HepG2 (cell line): Measurements from ENCODE around the gene CCDC74B. TPM values are rescaled to one million over a fixed set of nuclear protein-coding genes. Genes with fewer than 3 reads are reported as not detected.

Experiments used
- ATAC-seq: fragments of 200-7000 bp; cut with Tn5 transposase; 3 replicates; pipeline ENCODE4 v1.9.1; 2020; ENCODE audit warnings: mild to moderate bottlenecking, moderate library complexity
- BruUV-seq: library from RNA; stranded (reverse); fragments of 400-500 nt; replicated peaks from 2 replicates; lab custom pipeline; 2021; lab: Mats Ljungman, UMichigan
- CTCF ChIA-PET: fragments of 300-600 bp; formaldehyde crosslinking; extraction: SDS; loops from one replicate; lab custom pipeline; 2021; ENCODE audit warnings: low total read pairs, inconsistent platforms, low intra/inter-chr PET ratio; lab: Yijun Ruan, JAX
- POLR2A ChIA-PET: fragments of 350-600 bp; sonication (Branson Sonifier 250); formaldehyde crosslinking; loops from one replicate; lab custom pipeline; 2020; ENCODE audit warnings: antibody characterized with exemption, inconsistent platforms; lab: Yijun Ruan, JAX
- DNase-seq: peaks from one replicate; pipeline ENCODE4 v3.0.0-alpha.2; 2015; ENCODE audit warnings: low spot score
- FAIRE-seq: peaks from 3 replicates; lab custom pipeline; 2011; peaks lifted over from hg19 to GRCh38; lab: Jason Lieb, UNC
- H2AFZ ChIP-seq: one replicate; pipeline ENCODE4 v1.6.1; 2011; ENCODE audit warnings: low read length, inconsistent platforms
- H3K27ac ChIP-seq: fragments of 300-600 bp; 3 replicates; pipeline ENCODE4 v1.8.0; 2011; ENCODE audit warnings: mixed run types, mild to moderate bottlenecking, mixed read lengths, low read length, inconsistent platforms; ENCODE audit not compliant: insufficient read depth; ENCODE audit errors: extremely low read length
- H3K27me3 ChIP-seq, 2 experiments: fragments of 200-600 bp in 1 of 2; 2 replicates in 1 of 2; 3 replicates in 1 of 2; pipeline versions ENCODE4 v1.6.0 to v1.8.0; 2011; ENCODE audit warnings: low read length in 2 of 2, mild to moderate bottlenecking in 2 of 2, moderate library complexity in 2 of 2, inconsistent platforms in 1 of 2; ENCODE audit not compliant: insufficient read depth in 2 of 2, control insufficient read depth in 1 of 2
- H3K36me3 ChIP-seq, 2 experiments: fragments of 200-600 bp in 1 of 2; replicated peaks in 1 of 2; 2 replicates in 1 of 2; 3 replicates in 1 of 2; pipeline versions ENCODE4 v1.5.1 to v1.8.0; 2011; ENCODE audit warnings: low read length in 2 of 2, inconsistent platforms in 1 of 2; ENCODE audit not compliant: insufficient read depth in 2 of 2, control insufficient read depth in 1 of 2
- H3K4me1 ChIP-seq: 2 replicates; pipeline ENCODE4 v1.5.1; 2012; ENCODE audit warnings: low read length, inconsistent platforms; ENCODE audit not compliant: insufficient read depth
- H3K4me2 ChIP-seq: 2 replicates; pipeline ENCODE4 v1.6.0; 2011; ENCODE audit warnings: low read depth, low read length, inconsistent platforms
- H3K4me3 ChIP-seq, 3 experiments: fragments of 200-600 bp in 1 of 3; sonication (generic), shearing (Covaris generic) in 1 of 3; replicated peaks in 1 of 3; 2 replicates each; pipeline ENCODE4 v1.5.1; 2011 to 2016; ENCODE audit warnings: low read length in 3 of 3, inconsistent platforms in 2 of 3, low read depth in 2 of 3, mild to moderate bottlenecking in 2 of 3, control low read depth in 1 of 3, mixed read lengths in 1 of 3; ENCODE audit not compliant: insufficient read depth in 1 of 3
- H3K79me2 ChIP-seq: one replicate; pipeline ENCODE4 v1.6.1; 2011; ENCODE audit warnings: low read length, inconsistent platforms; ENCODE audit not compliant: insufficient read depth
- H3K9ac ChIP-seq: 2 replicates; pipeline ENCODE4 v1.6.0; 2011; ENCODE audit warnings: mild to moderate bottlenecking, low read depth, low read length, inconsistent platforms; ENCODE audit not compliant: insufficient read depth
- H3K9me3 ChIP-seq: 2 replicates; pipeline ENCODE4 v1.5.1; 2012; ENCODE audit warnings: mild to moderate bottlenecking, low read length
- H4K20me1 ChIP-seq: 2 replicates; pipeline ENCODE4 v1.6.0; 2011; ENCODE audit warnings: inconsistent platforms, mild to moderate bottlenecking, low read length, moderate library complexity; ENCODE audit not compliant: insufficient read depth
- BRCA1 ChIP-seq: sonication (generic); formaldehyde crosslinking; IDR thresholded peaks from 2 replicates; pipeline ENCODE4 v1.4.0; 2020; ENCODE audit warnings: missing genetic modification reagents
- CHD2 ChIP-seq: IDR thresholded peaks from 2 replicates; pipeline ENCODE4 v1.6.1; 2011; ENCODE audit warnings: low read depth, low read length, improper control_type of control experiment
- FOXA1 ChIP-seq, 2 experiments: fragments of 450-650 bp in 1 of 2; sonication (generic) in 1 of 2; formaldehyde crosslinking in 1 of 2; IDR thresholded peaks; 2 replicates each; pipeline versions ENCODE4 v1.4.0 to v1.6.1; 2016 to 2020; ENCODE audit warnings: missing genetic modification reagents in 1 of 2
- GPN1 ChIP-seq: sonication (generic); formaldehyde crosslinking; IDR thresholded peaks from 2 replicates; pipeline ENCODE4 v1.5.1; 2020; ENCODE audit warnings: missing genetic modification reagents, borderline replicate concordance
- HNF4G ChIP-seq, 2 experiments: sonication (generic) in 1 of 2; formaldehyde crosslinking in 1 of 2; IDR thresholded peaks; 2 replicates each; pipeline versions ENCODE4 v1.4.0 to v1.6.1; 2011 to 2020; ENCODE audit warnings: borderline replicate concordance in 2 of 2, low read depth in 2 of 2, mild to moderate bottlenecking in 2 of 2, low read length in 1 of 2, missing genetic modification reagents in 1 of 2, moderate library complexity in 1 of 2
- JUNB ChIP-seq: sonication (generic); formaldehyde crosslinking; IDR thresholded peaks from 2 replicates; pipeline ENCODE4 v1.8.0; 2022; ENCODE audit warnings: missing genetic modification reagents, mild to moderate bottlenecking, borderline replicate concordance
- KDM2A ChIP-seq: sonication (generic); formaldehyde crosslinking; IDR thresholded peaks from 2 replicates; pipeline ENCODE4 v1.4.0; 2020; ENCODE audit warnings: low read depth, missing genetic modification reagents, borderline replicate concordance
- MAFG ChIP-seq: sonication (generic); formaldehyde crosslinking; IDR thresholded peaks from 2 replicates; pipeline ENCODE4 v1.5.1; 2020; ENCODE audit warnings: mild to moderate bottlenecking, missing genetic modification reagents
- NCOA1 ChIP-seq: sonication (generic); formaldehyde crosslinking; IDR thresholded peaks from 2 replicates; pipeline ENCODE4 v1.9.0; 2021; ENCODE audit warnings: missing genetic modification reagents
- NPAS2 ChIP-seq: sonication (generic); formaldehyde crosslinking; IDR thresholded peaks from 2 replicates; pipeline ENCODE4 v1.8.0; 2022; ENCODE audit warnings: mild to moderate bottlenecking, missing genetic modification reagents, borderline replicate concordance
- PHF8 ChIP-seq: sonication (generic); formaldehyde crosslinking; IDR thresholded peaks from 2 replicates; pipeline ENCODE4 v1.5.0; 2020; ENCODE audit warnings: missing genetic modification reagents
- RNF2 ChIP-seq: fragments of 450-650 bp; conservative IDR thresholded peaks from 2 replicates; pipeline ENCODE4 v1.6.1; 2016; ENCODE audit warnings: low read depth
- ZFY ChIP-seq: sonication (generic); formaldehyde crosslinking; IDR thresholded peaks from 2 replicates; pipeline ENCODE4 v1.4.0; 2020; ENCODE audit warnings: missing genetic modification reagents
- ZHX1 ChIP-seq: sonication (generic); formaldehyde crosslinking; IDR thresholded peaks from 2 replicates; pipeline ENCODE4 v1.8.1; 2022; ENCODE audit warnings: low read depth, mild to moderate bottlenecking, missing genetic modification reagents
- ZKSCAN5 ChIP-seq: sonication (generic); formaldehyde crosslinking; IDR thresholded peaks from 2 replicates; pipeline ENCODE4 v1.5.1; 2020; ENCODE audit warnings: mild to moderate bottlenecking, missing genetic modification reagents
- ZNF205 ChIP-seq: IDR thresholded peaks from 2 replicates; pipeline ENCODE4 v1.6.1; 2018; ENCODE audit warnings: missing biosample characterization, missing genetic modification reagents
- ZNF546 ChIP-seq: sonication (generic); formaldehyde crosslinking; conservative IDR thresholded peaks from 2 replicates; pipeline ENCODE4 v1.8.1; 2023; ENCODE audit warnings: mild to moderate bottlenecking, missing genetic modification reagents
- ZNF550 ChIP-seq: sonication (generic); formaldehyde crosslinking; IDR thresholded peaks from 2 replicates; pipeline ENCODE4 v1.4.0; 2020; ENCODE audit warnings: mild to moderate bottlenecking, missing genetic modification reagents, borderline replicate concordance
- ZNF563 ChIP-seq: sonication (generic); formaldehyde crosslinking; IDR thresholded peaks from 2 replicates; pipeline ENCODE4 v1.8.0; 2022; ENCODE audit warnings: mild to moderate bottlenecking, moderate library complexity, missing genetic modification reagents
- ZNF589 ChIP-seq: sonication (generic); formaldehyde crosslinking; conservative IDR thresholded peaks from 2 replicates; pipeline ENCODE4 v1.8.0; 2022; ENCODE audit warnings: mild to moderate bottlenecking, moderate library complexity, missing genetic modification reagents
- ZNF775 ChIP-seq: sonication (generic); formaldehyde crosslinking; IDR thresholded peaks from 2 replicates; pipeline ENCODE4 v1.4.0; 2020; ENCODE audit warnings: missing genetic modification reagents, mild to moderate bottlenecking, moderate library complexity, borderline replicate concordance
- WGBS: methylation state at CpG from one replicate; pipeline ENCODE4 v1.1.6; 2017; ENCODE audit warnings: low lambda C conversion rate; 5-methylcytosine and 5-hydroxymethylcytosine counted together
- in situ Hi-C: cut with HindIII; loops from 2 replicates; pipeline ENCODE4 v1.10.0; 2017; ENCODE audit warnings: low pct_unique_long_range_greater_than_20kb; ENCODE audit not compliant: extremely low pct_ligation_motif_present
- intact Hi-C: fragments of 100-400 bp; cut with micrococcal nuclease; formaldehyde crosslinking; loops from one replicate; pipeline ENCODE4 v1.10.0; 2022; ENCODE audit not compliant: unreplicated experiment
- polyA plus RNA-seq, 8 experiments: library from polyadenylated mRNA; depleted of rRNA in 3 of 8; stranded (reverse) in 7 of 8; unstranded in 1 of 8; fragments of >200 nt; fragmentation: Illumina TruSeq in 4 of 8; extraction: Trizol in 4 of 8; gene quantifications; 2 replicates each; pipeline versions ENCODE4 v1.2.1 to v1.2.3, GENCODE V29; 2011 to 2016; ENCODE audit warnings: low read depth in 4 of 8, missing spikeins in 1 of 8, mixed read lengths in 1 of 8; ENCODE audit not compliant: insufficient read depth in 1 of 8
- total RNA-seq, 5 experiments: library from RNA; depleted of rRNA; stranded (reverse); fragments of >200 nt; fragmentation: Illumina TruSeq; extraction: Trizol; gene quantifications; 2 replicates each; pipeline ENCODE4 v1.2.3, GENCODE V29; 2016; ENCODE audit warnings: low read depth in 1 of 5

Gene CCDC74B
- total and polyA plus RNA-seq, 2 of the 13 experiments (the other 11 are each of a cell fraction or from before 2014, with no cell fraction given): 0.07 to 0.11 TPM

GRCh38 chr2:130183512-130184373 is 38.8 kb upstream of the CCDC74B start:
- CTCF ChIA-PET: no interaction called here
- BruUV-seq: TSS peak; percentile 52
- POLR2A ChIA-PET: interaction anchor here (1.6 kb wide), 1 partner anchor 159 kb away, joined by 7 read pairs; the partner anchor contains the start of gene IMP4
- TF ChIP-seq CHD2 (no peak), ZNF775 (no peak), JUNB (CRISPR knock-in tag) (no peak), NCOA1 (CRISPR knock-in tag) (no peak), HNF4G (IDR thresholded peaks at IDR 0.05; ENCODE audit: borderline replicate concordance, low read depth, low read length) (no peak), HNF4G (CRISPR knock-in tag; IDR thresholded peaks at IDR 0.05; ENCODE audit: borderline replicate concordance, low read depth) (no peak), ZNF550 (CRISPR knock-in tag) (no peak), ZHX1 (CRISPR knock-in tag) (no peak), GPN1 (CRISPR knock-in tag) (no peak), ZNF589 (CRISPR knock-in tag) (no peak), KDM2A (CRISPR knock-in tag) (no peak; the same call in 1 of the 2 replicates), RNF2 (no peak), BRCA1 (CRISPR knock-in tag) (no peak), ZNF205 (no peak), MAFG (CRISPR knock-in tag) (no peak), ZFY (CRISPR knock-in tag) (0 out of 2 replicates have a peak, but pooled peaks have one; percentile 7), FOXA1 (IDR thresholded peaks at IDR 0.05) (no peak), FOXA1 (CRISPR knock-in tag; IDR thresholded peaks at IDR 0.05) (no peak), PHF8 (CRISPR knock-in tag) (peak; percentile 20; the same call in 1 of the 2 replicates), ZNF546 (no peak), NPAS2 (CRISPR knock-in tag) (no peak), ZNF563 (CRISPR knock-in tag) (no peak; the same call in 1 of the 2 replicates), ZKSCAN5 (CRISPR knock-in tag) (no peak)

More at GRCh38 chr2:130183512-130184373, 38.8 kb upstream of the CCDC74B start:
- Histone ChIP-seq H2AFZ (no peak overlapping the region), H3K9ac (peak overlapping the region; percentile 99), H4K20me1 (no peaks in the 10 kb centered on the region), H3K79me2 (peaks cover 49% of the 10 kb centered on the region), H3K4me1 (peaks cover 47% of the 10 kb centered on the region), H3K4me2 (peak overlapping the region; percentile 86), H3K27me3 (peaks cover 0 to 4% of the 10 kb centered on the region in 2 experiments; a peak in 2 of 5 replicates), H3K27ac (peak overlapping the region; percentile 65), H3K4me3 (peak overlapping the region; percentile 61 to 99 (median 97)), H3K36me3 (peaks cover 2 to 3% of the 10 kb centered on the region in 2 experiments; a peak in 3 of 5 replicates), H3K9me3 (no peaks in the 10 kb centered on the region)
- FAIRE-seq: no peak
- WGBS: 60% methylated on average over 15 of the region's 26 CpGs
- in situ Hi-C loops: loop anchor here (5.0 to 25.0 kb wide), 2 partner anchors 149 to 1304 kb away; partner anchors contain the start of genes MZT2A and TUBA3D
- intact Hi-C loops: loop anchor here (1.0 kb wide), 1 partner anchor 149 kb away; no protein-coding TSS in a partner anchor
- peak; percentile 2 for ATAC-seq
- DNase-seq: peak; percentile 32
